Loucy (cell line): ENCODE data around the gene NR2C2.

ENCODE experiments used
- H2AFZ ChIP-seq: fragments of 200-600 bp; sonication (generic); 2 replicates; pipeline ENCODE4 v1.6.0; 2016; ENCODE audit warnings: antibody characterized with exemption, mild to moderate bottlenecking, low read length, moderate library complexity
- H3F3A ChIP-seq: fragments of 200-600 bp; 2 replicates; pipeline ENCODE4 v1.6.0; 2016; ENCODE audit warnings: antibody characterized with exemption, low read depth, mild to moderate bottlenecking
- H3K27me3 ChIP-seq: fragments of 200-600 bp; sonication (generic); 2 replicates; pipeline ENCODE4 v1.6.1; 2014; ENCODE audit warnings: low read length, mild to moderate bottlenecking; ENCODE audit not compliant: insufficient read depth, poor library complexity, severe bottlenecking
- H3K36me3 ChIP-seq: fragments of 200-600 bp; sonication (generic); 2 replicates; pipeline ENCODE4 v1.6.1; 2016; ENCODE audit warnings: low read length; ENCODE audit not compliant: insufficient read depth
- H3K4me1 ChIP-seq: fragments of 200-600 bp; sonication (generic); 2 replicates; pipeline ENCODE4 v1.5.1; 2014; ENCODE audit warnings: low read length, mild to moderate bottlenecking; ENCODE audit not compliant: insufficient read depth, poor library complexity, severe bottlenecking
- H3K4me2 ChIP-seq: fragments of 200-600 bp; sonication (generic); 2 replicates; pipeline ENCODE4 v1.6.0; 2014; ENCODE audit warnings: antibody characterized with exemption, low read length, low read depth, mild to moderate bottlenecking; ENCODE audit not compliant: poor library complexity, severe bottlenecking
- H3K4me3 ChIP-seq: fragments of 200-600 bp; sonication (generic); 2 replicates; pipeline ENCODE4 v1.5.1; 2014; ENCODE audit warnings: low read length, mild to moderate bottlenecking, mixed read lengths; ENCODE audit not compliant: poor library complexity, severe bottlenecking
- H3K79me2 ChIP-seq: fragments of 200-600 bp; sonication (generic); 2 replicates; pipeline ENCODE4 v1.6.1; 2014; ENCODE audit warnings: low read length; ENCODE audit not compliant: insufficient read depth
- H3K9ac ChIP-seq: fragments of 200-600 bp; sonication (generic); 2 replicates; pipeline ENCODE4 v1.6.0; 2014; ENCODE audit warnings: mild to moderate bottlenecking, low read depth, low read length, moderate library complexity; ENCODE audit not compliant: poor library complexity, severe bottlenecking
- H3K9me2 ChIP-seq: fragments of 200-600 bp; sonication (generic); replicated peaks from 2 replicates; pipeline ENCODE4 v1.6.1; 2016; ENCODE audit warnings: low read depth, low read length, mixed read lengths
- H3K9me3 ChIP-seq: fragments of 200-600 bp; sonication (generic); 2 replicates; pipeline ENCODE4 v1.6.1; 2014; ENCODE audit warnings: mild to moderate bottlenecking, antibody characterized with exemption, low read length, low read depth; ENCODE audit not compliant: insufficient read depth
- H4K20me1 ChIP-seq: fragments of 200-600 bp; sonication (generic); 2 replicates; pipeline ENCODE4 v1.6.0; 2014; ENCODE audit warnings: antibody characterized with exemption, low read length, mild to moderate bottlenecking; ENCODE audit not compliant: insufficient read depth, poor library complexity, severe bottlenecking
- CTCF ChIP-seq: fragments of 200-600 bp; sonication (generic); conservative IDR thresholded peaks from 2 replicates; pipeline ENCODE4 v1.5.1; 2014; ENCODE audit warnings: mild to moderate bottlenecking, antibody characterized with exemption, low read length
- EZH2phosphoT487 ChIP-seq: fragments of 200-600 bp; IDR thresholded peaks from 2 replicates; pipeline ENCODE4 v1.6.1; 2018; ENCODE audit warnings: antibody characterized with exemption, mild to moderate bottlenecking, moderate library complexity, borderline replicate concordance

NR2C2 gene

GRCh38 chr3:14957153-14957552 is 9.8 kb downstream of the NR2C2 start:
- Histone ChIP-seq H3K4me2 (no peak overlapping the region), H3K4me1 (peaks cover 33% of the 10 kb centered on the region), H2AFZ (no peak overlapping the region), H3K9ac (no peak overlapping the region), H3K79me2 (peaks cover 97% of the 10 kb centered on the region), H3K9me2 (no peaks in the 10 kb centered on the region), H3K9me3 (no peaks in the 10 kb centered on the region), H3F3A (0 out of 2 replicates have a peak, but pooled peaks cover 3% of the 10 kb centered on the region), H3K36me3 (peaks cover 29% of the 10 kb centered on the region), H3K4me3 (no peak overlapping the region), H4K20me1 (peaks cover 90% of the 10 kb centered on the region), H3K27me3 (no peaks in the 10 kb centered on the region)
- TF ChIP-seq CTCF (no peak), EZH2phosphoT487 (no peak)

DNA sequence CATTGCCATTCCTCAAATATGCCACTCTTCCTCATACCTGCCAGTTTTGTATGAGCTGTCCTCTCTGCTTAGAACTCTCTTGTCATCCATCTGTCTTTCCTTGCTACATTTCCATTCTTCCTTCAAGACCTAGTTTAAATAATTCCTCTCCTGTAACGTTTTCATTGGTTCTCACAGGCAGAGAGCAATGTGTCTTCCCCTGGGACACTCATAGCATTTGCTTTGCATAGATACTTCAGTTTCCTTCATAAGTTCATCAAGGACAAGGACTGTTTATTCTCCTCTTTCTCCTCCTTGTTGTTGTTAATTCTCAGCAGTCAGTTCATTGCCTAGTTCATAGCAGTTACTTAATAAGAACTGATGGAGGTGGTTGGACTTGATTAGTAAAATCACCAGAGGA is 10.5 kb downstream of the NR2C2 start:
- Histone ChIP-seq H3K9me2 (no peaks in the 10 kb centered on the region), H4K20me1 (peaks cover 89% of the 10 kb centered on the region), H3K9ac (no peak overlapping the region), H3K4me2 (no peak overlapping the region), H3F3A (0 out of 2 replicates have a peak, but pooled peaks cover 3% of the 10 kb centered on the region), H3K9me3 (no peaks in the 10 kb centered on the region), H3K4me3 (no peak overlapping the region), H3K79me2 (peaks cover 97% of the 10 kb centered on the region), H3K4me1 (peaks cover 25% of the 10 kb centered on the region), H3K27me3 (no peaks in the 10 kb centered on the region), H2AFZ (no peak overlapping the region), H3K36me3 (peaks cover 37% of the 10 kb centered on the region)
- no peak for TF ChIP-seq CTCF
- TF ChIP-seq EZH2phosphoT487 = no peak

DNA sequence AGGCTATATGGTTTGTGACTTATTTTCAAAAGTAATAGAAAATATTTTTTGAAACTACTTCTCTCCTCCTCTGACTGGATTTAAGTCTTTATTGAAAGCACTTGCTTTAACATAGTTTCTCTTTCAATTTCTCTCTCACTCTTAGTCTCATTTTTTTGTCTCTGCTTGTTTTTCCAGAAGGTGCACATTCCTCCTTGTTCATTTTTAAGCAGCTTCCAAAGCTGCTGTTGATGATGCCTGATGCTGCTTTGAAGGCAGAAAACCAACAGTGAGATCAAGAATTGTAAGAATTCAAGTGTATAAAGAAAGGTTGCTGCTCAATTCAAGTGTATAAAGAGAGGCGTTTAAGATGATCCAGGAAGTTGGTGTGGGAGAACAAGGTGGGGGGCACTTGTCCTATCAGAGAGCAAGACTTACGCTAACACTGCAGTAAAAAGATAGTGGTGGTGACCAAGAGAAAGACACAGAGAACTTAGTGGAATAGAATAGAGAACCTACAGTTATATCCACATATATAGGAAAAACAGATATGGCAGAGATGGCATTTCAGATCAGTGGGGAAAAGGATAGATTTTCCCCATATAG is 12.1 kb downstream of the NR2C2 start:
- TF ChIP-seq CTCF (no peak), EZH2phosphoT487 (no peak)
- Histone ChIP-seq H3K4me3 (no peak overlapping the region), H3K36me3 (peaks cover 40% of the 10 kb centered on the region), H3K79me2 (peaks cover 96% of the 10 kb centered on the region), H3K9me2 (no peaks in the 10 kb centered on the region), H3K27me3 (no peaks in the 10 kb centered on the region), H4K20me1 (peaks cover 78% of the 10 kb centered on the region), H3K9me3 (no peaks in the 10 kb centered on the region), H3K4me2 (no peak overlapping the region), H2AFZ (no peak overlapping the region), H3K9ac (peak overlapping the region; percentile 35), H3F3A (0 out of 2 replicates have a peak, but pooled peaks cover 3% of the 10 kb centered on the region), H3K4me1 (peaks cover 22% of the 10 kb centered on the region)
